ENCODE measurements around the gene ANGEL1. TPM values are rescaled to one million over a fixed set of nuclear protein-coding genes. Genes with fewer than 3 reads are reported as not detected.

ANGEL1 gene
- polyA plus RNA-seq, 3 donors: 8.1 to 10.4 (median 8.5) TPM

DNA sequence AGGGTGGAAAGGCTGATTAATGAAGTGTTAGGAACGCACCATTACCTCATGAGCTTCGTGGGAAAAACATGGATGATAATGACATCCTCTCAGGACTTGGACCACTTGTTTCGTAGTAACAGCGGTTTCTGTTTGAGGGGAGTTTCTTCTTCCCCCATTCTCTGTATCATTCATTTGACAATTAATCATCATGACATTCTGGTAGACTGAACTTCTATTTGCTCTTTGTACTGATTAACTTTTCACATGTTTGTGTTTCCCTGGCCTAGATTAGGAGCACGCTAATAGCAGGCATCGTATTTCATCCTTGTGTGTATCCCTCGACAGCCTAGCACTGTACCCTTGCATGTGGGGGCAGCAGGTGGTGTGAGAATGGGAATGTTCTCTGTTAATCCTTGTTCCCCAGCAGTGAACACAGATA lies 21.6 kb upstream of the ANGEL1 start:
- H3K4me2 ChIP-seq (replicated peaks; ENCODE audit: extremely low read depth, low read length, poor library complexity, severe bottlenecking): no peak overlapping the region
- 100% methylated on average over 2 of the region's 7 CpGs for WGBS (ENCODE audit: insufficient coverage)
- intact Hi-C loops (cut with micrococcal nuclease): no loop called here
- DNase-seq: no peak
- H3K9ac ChIP-seq (ENCODE audit: insufficient read depth, low read length, poor library complexity, severe bottlenecking): no peak overlapping the region
- Mint-ChIP-seq H3K4me3 (no peak overlapping the region), H3K27ac (peak overlapping the region in 3 of 7 donors; percentile 44 to 52 (median 45)), H3K4me1 (peaks cover 32% of the 10 kb centered on the region), H3K36me3 (peaks cover 24 to 47% of the 10 kb centered on the region in 2 donors), H3K9me3 (peaks cover 0 to 2% (median 0%) of the 10 kb centered on the region in 7 donors), H3K27me3 (ENCODE audit: low read depth in 3 of 3) (peaks cover 0 to 3% (median 0%) of the 10 kb centered on the region in 3 donors)
- H3K27me3 ChIP-seq (ENCODE audit: control insufficient read depth in 2 of 2, insufficient read depth in 2 of 2, low read length in 2 of 2): no peaks in the 10 kb centered on the region
- no peaks in the 10 kb centered on the region for H4K20me1 ChIP-seq (ENCODE audit: insufficient read depth, low read length)
- H3K36me3 ChIP-seq (replicated peaks in 1 of 2; ENCODE audit: control insufficient read depth in 1 of 2, insufficient read depth in 2 of 2, low read length in 2 of 2): no peaks in the 10 kb centered on the region
- no peaks in the 10 kb centered on the region for H3K9me3 ChIP-seq (replicated peaks in 1 of 2; ENCODE audit: control insufficient read depth in 1 of 2, insufficient read depth in 1 of 2, low read length in 2 of 2)
- H3K79me2 ChIP-seq (ENCODE audit: insufficient read depth, low read length): no peaks in the 10 kb centered on the region
- no peak overlapping the region for H3K4me3 ChIP-seq (replicated peaks in 1 of 3; ENCODE audit: low read depth in 2 of 3, low read length in 3 of 3)
- peaks cover 21 to 22% of the 10 kb centered on the region in 2 donors for H3K4me1 ChIP-seq (ENCODE audit: control insufficient read depth in 1 of 2, insufficient read depth in 2 of 2, low read length in 2 of 2)
- H3K27ac ChIP-seq (ENCODE audit: low read depth in 1 of 2, low read length in 2 of 2): no peak overlapping the region
- TF ChIP-seq, protein P1, sequence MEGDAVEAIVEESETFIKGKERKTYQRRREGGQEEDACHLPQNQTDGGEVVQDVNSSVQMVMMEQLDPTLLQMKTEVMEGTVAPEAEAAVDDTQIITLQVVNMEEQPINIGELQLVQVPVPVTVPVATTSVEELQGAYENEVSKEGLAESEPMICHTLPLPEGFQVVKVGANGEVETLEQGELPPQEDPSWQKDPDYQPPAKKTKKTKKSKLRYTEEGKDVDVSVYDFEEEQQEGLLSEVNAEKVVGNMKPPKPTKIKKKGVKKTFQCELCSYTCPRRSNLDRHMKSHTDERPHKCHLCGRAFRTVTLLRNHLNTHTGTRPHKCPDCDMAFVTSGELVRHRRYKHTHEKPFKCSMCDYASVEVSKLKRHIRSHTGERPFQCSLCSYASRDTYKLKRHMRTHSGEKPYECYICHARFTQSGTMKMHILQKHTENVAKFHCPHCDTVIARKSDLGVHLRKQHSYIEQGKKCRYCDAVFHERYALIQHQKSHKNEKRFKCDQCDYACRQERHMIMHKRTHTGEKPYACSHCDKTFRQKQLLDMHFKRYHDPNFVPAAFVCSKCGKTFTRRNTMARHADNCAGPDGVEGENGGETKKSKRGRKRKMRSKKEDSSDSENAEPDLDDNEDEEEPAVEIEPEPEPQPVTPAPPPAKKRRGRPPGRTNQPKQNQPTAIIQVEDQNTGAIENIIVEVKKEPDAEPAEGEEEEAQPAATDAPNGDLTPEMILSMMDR (IDR thresholded peaks at IDR 0.05): no peak
- H2AFZ ChIP-seq (ENCODE audit: insufficient read depth, low read depth, low read length, poor library complexity, severe bottlenecking): no peak overlapping the region

DNA sequence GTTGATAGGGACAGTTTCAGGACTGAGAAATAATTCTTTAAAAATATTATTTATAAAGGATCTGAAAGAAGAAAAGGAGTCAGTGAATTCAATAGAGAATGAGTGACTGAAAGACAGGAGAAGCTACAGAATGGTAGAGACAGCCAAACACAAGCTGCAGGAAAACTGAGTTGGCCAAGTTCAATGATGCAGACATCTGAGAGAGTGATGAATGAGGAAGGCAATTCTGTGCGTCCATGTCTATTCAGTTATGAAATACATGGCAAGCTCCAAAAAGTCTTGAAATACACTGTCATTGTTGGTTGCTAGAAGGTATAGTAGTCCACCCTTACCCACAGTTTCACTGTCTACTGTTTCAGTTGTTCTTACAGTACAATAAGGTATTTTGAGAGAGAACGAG lies 20.3 kb upstream of the ANGEL1 start:
- H3K4me1 ChIP-seq (ENCODE audit: control insufficient read depth in 1 of 2, insufficient read depth in 2 of 2, low read length in 2 of 2): peaks cover 21 to 27% of the 10 kb centered on the region in 2 donors
- H3K9me3 ChIP-seq (replicated peaks in 1 of 2; ENCODE audit: control insufficient read depth in 1 of 2, insufficient read depth in 1 of 2, low read length in 2 of 2): no peaks in the 10 kb centered on the region
- no peaks in the 10 kb centered on the region for H3K79me2 ChIP-seq (ENCODE audit: insufficient read depth, low read length)
- no peak overlapping the region for H3K4me3 ChIP-seq (replicated peaks in 1 of 3; ENCODE audit: low read depth in 2 of 3, low read length in 3 of 3)
- peak overlapping the region; percentile 58 to 75 for H3K27ac ChIP-seq (ENCODE audit: low read depth in 1 of 2, low read length in 2 of 2)
- peak overlapping the region; percentile 62 to 90 (median 79) for H3K27ac Mint-ChIP-seq
- peaks cover 0 to 2% (median 0%) of the 10 kb centered on the region in 3 donors for H3K27me3 Mint-ChIP-seq (ENCODE audit: low read depth in 3 of 3)
- H3K9me3 Mint-ChIP-seq: peaks cover 0 to 2% (median 0%) of the 10 kb centered on the region in 7 donors
- H3K4me2 ChIP-seq (replicated peaks; ENCODE audit: extremely low read depth, low read length, poor library complexity, severe bottlenecking): no peak overlapping the region
- peaks cover 29 to 54% of the 10 kb centered on the region in 2 donors for H3K36me3 Mint-ChIP-seq
- no peak overlapping the region for H3K4me3 Mint-ChIP-seq
- H3K27me3 ChIP-seq (ENCODE audit: control insufficient read depth in 2 of 2, insufficient read depth in 2 of 2, low read length in 2 of 2): no peaks in the 10 kb centered on the region
- peaks cover 41% of the 10 kb centered on the region for H3K4me1 Mint-ChIP-seq
- 0% methylated on average over 1 of the region's 2 CpGs for WGBS (ENCODE audit: insufficient coverage)
- intact Hi-C loops (cut with micrococcal nuclease): no loop called here
- H3K36me3 ChIP-seq (replicated peaks in 1 of 2; ENCODE audit: control insufficient read depth in 1 of 2, insufficient read depth in 2 of 2, low read length in 2 of 2): no peaks in the 10 kb centered on the region
- no peak overlapping the region for H2AFZ ChIP-seq (ENCODE audit: insufficient read depth, low read depth, low read length, poor library complexity, severe bottlenecking)
- TF ChIP-seq, protein P1 (IDR thresholded peaks at IDR 0.05): no peak
- no peak overlapping the region for H3K9ac ChIP-seq (ENCODE audit: insufficient read depth, low read length, poor library complexity, severe bottlenecking)
- peak in 2 of 3 donors; percentile 36 to 53 for DNase-seq
- H4K20me1 ChIP-seq (ENCODE audit: insufficient read depth, low read length): no peaks in the 10 kb centered on the region
